Cerebellar cortex (tissue), 1 donor: ENCODE measurements around the gene HOPX.
"Not testable (repeated sequence)": the region's sequence is repeated elsewhere in the genome, so short reads cannot be mapped to it uniquely, and the experiment has no call there.

ENCODE experiments used
- DNase-seq: peaks from one replicate; pipeline ENCODE4 v3.0.0-alpha.2; 2015; ENCODE audit warnings: low spot score

HOPX gene

GRCh38 chr4:56626963-56627362, 54.1 kb downstream of the HOPX start:
- no peak for DNase-seq

- no peak for DNase-seq
Observed at GRCh38 chr4:56626420-56626819, 54.7 kb downstream of the HOPX start.

- no peak for DNase-seq
Observed at GRCh38 chr4:56622176-56622575, 58.9 kb downstream of the HOPX start.

- DNase-seq, result no peak
Observed at GRCh38 chr4:56619816-56620215, 61.3 kb downstream of the HOPX start.

GRCh38 chr4:56619160-56619559, 61.9 kb downstream of the HOPX start:
- no peak for DNase-seq

- DNase-seq, result no peak
Observed at GRCh38 chr4:56618734-56619133, 62.4 kb downstream of the HOPX start.

GRCh38 chr4:56613101-56613862, 67.8 kb downstream of the HOPX start:
- no peak for DNase-seq

- DNase-seq, result no peak
Observed at GRCh38 chr4:56612282-56612681, 68.8 kb downstream of the HOPX start.

GRCh38 chr4:56611501-56611900, 69.6 kb downstream of the HOPX start:
- no peak for DNase-seq

- DNase-seq, result not testable (repeated sequence)
Observed at GRCh38 chr4:56610170-56610569, 70.9 kb downstream of the HOPX start.

- no peak for DNase-seq
Observed at GRCh38 chr4:56607926-56608325, 73.2 kb downstream of the HOPX start.

- DNase-seq, result no peak
Observed at GRCh38 chr4:56606385-56606784, 74.7 kb downstream of the HOPX start.

GRCh38 chr4:56605464-56605863, 75.6 kb downstream of the HOPX start:
- not testable (repeated sequence) for DNase-seq

GRCh38 chr4:56603297-56603696, 77.8 kb downstream of the HOPX start:
- DNase-seq, result no peak
